GM04504 (cell line): Measurements from ENCODE around the gene FHIT.

ENCODE experiments used
- DNase-seq: peaks from one replicate; pipeline ENCODE4 v3.0.0-alpha.2; 2012; ENCODE audit warnings: low read depth

Gene FHIT

GRCh38 chr3:60760145-60760544 lies 491.1 kb downstream of the FHIT start:
- no peak for DNase-seq

GRCh38 chr3:60759439-60759838 lies 491.8 kb downstream of the FHIT start:
- DNase-seq = no peak

- no peak for DNase-seq
These were observed 492.4 kb downstream of the FHIT start for GRCh38 chr3:60758831-60759230.

DNA sequence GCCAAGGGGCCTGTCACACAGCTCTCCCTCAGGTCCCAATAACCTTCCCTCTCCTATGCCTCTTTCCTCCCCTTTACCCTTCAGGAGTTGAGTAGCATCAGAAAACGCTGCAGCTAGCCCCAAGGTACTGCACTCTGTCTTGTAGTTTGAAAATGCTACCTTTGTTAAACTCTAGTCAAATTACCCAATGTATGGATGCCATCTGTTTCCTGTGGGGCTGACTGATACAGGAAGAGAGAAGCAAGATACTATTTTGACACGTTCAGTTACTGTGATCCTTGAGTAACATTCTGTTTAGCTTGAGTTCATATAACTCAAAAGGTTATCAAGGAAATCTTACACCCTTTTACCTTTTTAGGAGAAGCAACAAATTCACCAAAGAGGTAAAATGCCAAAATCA lies 493.1 kb downstream of the FHIT start:
- no peak for DNase-seq

- DNase-seq = no peak
These were observed 493.5 kb downstream of the FHIT start for GRCh38 chr3:60757724-60758123.

- peak; percentile 54 for DNase-seq
These were observed 494.8 kb downstream of the FHIT start for GRCh38 chr3:60756241-60757030.

GRCh38 chr3:60755094-60755493 lies 496.2 kb downstream of the FHIT start:
- no peak for DNase-seq

- no peak for DNase-seq
These were observed 496.6 kb downstream of the FHIT start for GRCh38 chr3:60754617-60755016.

DNA sequence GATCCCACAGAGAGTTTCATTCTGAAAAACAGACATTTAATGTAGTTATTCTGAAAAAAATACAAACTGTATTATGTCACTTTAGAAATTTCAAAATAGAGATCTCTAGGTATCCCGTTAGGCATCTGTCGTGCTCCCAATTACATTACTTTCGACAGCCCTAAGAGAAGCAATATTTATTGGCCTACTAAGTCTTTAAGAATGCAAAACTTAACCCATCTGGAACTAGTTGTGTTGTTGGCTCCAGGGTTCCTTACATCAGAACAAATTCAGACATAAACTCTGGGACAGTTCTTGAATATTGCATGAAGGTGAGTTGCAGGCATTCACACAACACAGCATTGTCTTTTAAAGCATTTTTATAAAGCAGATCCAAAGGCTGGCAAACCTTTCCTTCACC lies 498.4 kb downstream of the FHIT start:
- DNase-seq = peak; percentile 81

DNA sequence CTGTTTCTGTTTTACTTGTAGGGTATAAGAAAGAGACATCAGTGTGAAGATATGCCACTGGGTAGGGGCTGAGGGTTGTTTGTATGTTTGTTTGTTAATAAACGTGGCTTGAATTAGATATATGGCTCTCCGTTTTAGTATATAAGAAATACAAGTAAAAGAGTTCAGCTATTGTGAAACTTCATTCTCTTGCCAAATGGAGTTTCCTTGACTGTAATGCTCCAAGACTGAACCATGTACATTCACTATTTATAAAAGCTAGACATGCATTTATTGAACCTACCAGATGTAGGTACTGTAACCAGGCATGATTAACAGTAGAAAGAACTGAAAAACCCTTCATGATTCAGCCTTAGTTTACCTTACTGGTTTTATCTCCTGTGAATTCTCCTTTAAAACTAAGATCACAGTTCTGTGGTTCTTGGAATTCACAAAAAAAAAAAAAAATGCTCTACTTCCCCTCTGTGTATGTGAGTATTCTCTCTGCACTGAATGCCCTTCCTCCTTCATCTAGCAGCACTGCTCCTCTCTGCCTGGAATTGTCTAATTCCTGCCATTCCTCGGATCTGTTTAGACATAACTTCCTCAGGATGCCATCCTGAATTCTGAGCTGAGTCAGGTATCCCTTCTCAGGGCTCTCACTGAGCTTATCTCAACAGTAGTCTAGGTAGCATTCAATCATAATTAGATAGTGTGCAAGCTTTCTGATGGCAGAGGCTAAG lies 504.4 kb downstream of the FHIT start:
- no peak for DNase-seq

DNA sequence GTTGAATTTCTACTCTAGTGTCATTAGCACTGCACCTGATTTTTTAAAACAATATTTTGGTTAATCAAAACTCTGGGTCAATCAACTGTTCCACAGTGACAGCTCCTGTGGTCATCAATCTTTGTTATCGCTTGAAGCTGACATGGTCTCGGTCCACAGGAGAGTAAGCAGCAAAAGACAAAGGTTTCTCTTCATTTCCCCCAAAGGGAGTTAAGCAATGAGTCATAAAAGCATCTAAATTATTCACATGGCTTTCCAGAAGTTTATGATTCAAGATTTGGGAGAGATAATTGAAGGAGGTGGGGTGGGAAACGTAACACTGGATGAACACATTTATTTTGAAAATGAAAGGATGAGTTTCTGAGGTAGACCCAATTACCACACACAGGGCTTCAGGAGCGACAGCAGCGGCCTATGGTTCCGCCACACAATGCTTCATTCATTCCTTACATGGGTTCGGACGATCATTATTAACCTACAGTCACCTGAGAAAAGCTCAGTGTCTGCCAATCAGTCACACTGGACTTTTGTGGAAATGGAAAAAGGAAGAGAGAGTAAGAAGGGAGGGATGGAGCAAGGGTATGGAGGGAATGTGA lies 505.1 kb downstream of the FHIT start:
- DNase-seq = no peak

DNA sequence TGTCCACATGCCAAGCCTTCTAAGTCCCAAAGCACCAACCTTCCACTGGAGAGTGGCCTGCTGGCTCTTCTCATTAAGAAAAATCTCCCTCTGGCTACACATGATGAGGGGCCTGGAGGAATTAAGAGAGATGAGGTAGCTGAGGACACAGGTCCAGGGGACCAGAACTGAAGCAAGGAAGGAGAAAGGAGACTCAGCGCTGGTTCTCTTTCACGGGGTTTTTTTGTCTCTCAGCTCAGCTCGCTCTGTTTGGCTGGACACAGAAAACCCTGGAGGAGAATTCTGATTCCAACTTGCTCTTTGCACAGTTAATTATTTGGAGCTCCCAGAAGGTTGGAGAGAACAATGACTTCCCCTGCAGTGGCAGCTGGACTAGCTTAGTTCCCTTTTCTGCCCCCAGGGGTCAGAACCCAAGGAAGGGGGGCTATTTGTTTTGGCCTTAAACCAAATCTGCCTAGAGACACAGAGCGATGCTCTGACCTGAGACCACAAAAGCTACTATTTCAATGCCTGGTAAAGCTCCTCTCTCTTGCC lies 507.6 kb downstream of the FHIT start:
- DNase-seq = no peak

DNA sequence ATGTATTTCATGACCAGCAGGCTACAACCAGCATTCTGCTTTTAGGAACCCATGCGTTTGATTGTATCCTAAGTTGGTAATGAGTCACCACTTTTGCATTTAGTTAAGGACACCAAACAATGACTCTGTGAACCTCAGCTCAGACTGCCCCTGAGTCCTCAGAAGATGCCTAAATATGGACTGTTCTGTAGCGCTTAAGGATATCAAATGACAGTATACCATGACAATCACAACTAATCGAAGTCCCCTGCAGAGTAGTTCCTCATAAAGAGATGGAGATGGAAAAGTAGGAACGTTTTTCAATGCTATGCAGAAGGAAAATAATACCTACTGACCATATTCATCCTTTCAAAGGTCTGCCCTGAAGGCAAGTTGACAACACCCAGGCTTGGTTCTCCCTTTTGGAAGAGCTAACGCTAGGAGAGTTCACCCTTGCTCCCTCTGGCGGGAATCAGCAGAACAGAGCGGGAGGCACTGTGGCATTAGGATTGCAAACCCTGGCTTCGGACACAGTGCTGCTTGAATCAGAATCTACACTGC lies 508.6 kb downstream of the FHIT start:
- DNase-seq = no peak

GRCh38 chr3:60737633-60738399 lies 513.4 kb downstream of the FHIT start:
- no peak for DNase-seq

GRCh38 chr3:60730371-60730770 lies 520.9 kb downstream of the FHIT start:
- DNase-seq = no peak

- DNase-seq = no peak
These were observed 522.2 kb downstream of the FHIT start for GRCh38 chr3:60729056-60729455.

- DNase-seq = no peak
These were observed 523.2 kb downstream of the FHIT start for GRCh38 chr3:60728006-60728405.

DNA sequence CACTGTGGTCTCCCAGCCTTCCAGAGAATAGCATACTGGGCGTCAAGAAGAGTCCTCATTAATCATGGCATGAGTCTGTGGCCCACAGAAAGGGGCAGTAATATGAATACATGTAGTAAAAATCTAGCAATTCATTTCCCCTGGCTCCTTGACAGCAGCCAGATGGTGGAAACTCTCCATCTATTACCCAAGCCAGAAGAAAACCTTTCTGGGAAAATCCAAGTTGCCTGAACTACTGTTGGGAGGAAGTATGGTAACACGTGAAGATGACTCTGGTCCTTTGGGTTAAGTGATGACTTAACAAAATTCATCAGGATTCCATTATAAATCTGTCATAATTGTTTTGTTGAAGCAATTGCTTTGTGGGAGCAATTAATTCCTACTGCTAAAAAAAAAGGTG lies 530.5 kb downstream of the FHIT start:
- DNase-seq = peak; percentile 92

DNA sequence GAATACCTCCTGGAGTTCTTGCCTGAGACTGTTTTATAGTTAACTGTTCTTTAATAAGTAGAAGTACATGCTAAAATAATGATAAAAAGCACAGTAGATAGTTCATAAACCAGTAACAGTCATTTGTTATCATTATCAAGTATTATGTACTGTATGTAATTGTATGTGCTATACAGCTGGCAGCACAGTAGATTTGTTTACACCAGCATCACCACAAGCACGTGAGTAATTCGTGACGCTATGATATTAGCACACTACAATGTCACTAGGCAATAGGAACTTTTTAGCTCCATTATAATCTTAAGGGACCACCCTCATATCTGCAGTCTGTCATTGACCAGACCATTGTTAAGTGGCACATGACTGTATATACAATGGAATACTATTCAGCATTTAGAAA lies 534.7 kb downstream of the FHIT start:
- DNase-seq = no peak

DNA sequence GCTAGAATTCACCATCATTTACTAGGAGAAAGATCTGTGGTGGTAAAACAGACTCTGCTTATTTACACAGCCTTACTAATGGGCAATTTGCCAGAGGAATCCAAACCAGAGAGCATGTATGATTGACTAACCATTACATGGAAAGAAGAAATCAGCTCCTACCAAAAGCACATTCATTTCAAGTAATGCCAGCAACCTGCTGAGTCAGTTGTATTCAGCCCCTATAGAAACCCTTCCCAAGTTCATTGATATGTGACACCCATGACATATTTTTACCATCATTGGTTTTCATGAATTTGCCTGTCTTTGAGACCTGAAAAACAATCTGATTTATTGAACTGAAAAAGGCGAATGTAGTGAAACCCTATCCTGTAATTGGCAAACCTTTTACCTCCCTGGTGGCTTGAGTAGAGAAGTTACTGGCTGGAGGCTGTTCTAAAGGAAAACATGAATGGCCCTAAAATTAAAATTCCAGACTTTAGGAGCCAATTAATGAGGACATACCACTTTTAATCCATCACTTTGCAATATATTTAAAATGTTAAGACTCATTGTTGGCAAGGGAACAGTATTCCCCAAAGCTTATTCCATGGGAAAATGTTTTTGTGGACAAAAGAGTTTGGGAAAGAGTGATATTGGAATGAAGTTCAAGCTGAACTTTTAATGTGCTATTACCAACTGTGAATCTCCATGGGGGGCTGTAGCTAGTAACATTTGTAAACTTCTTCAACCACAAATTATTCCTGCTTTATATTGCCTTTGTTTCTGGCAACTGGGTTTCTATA lies 542.9 kb downstream of the FHIT start:
- no peak for DNase-seq

DNA sequence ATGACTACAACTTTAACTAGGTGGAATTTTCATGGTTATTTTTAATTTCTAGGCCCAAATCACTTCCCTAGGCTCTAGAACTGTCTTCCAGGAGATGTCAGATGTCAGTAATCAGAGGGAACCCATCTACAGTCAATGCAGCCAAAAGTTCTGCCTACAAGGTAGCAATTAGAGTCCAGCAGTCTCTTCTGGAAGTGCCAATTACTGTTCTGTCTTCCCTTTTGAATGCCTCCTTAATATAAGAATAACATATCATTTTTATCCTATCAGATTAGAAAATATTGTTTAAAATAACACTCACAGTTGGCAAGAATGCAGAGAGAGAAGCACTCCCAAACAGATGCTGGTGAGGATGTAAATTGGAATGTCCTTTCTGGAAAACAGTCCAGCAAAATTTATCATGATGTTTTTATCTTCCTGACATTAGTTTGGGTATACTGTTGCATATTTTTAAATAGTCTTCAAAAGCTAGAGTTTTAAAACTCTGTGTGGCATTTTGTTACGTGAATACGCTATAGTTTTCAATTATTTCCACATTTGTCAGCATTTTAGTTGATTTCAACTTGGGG lies 543.7 kb downstream of the FHIT start:
- no peak for DNase-seq
